ENCODE measurements around the gene SLC17A2.

The SLC17A2 gene

GRCh38 chr6:25962149-25963127, 31.9 kb upstream of the SLC17A2 start, which contains the start of gene TRIM38 (continued):
- TF ChIP-seq TSHZ1 (tag by site-specific recombination; IDR thresholded peaks at IDR 0.05; ENCODE audit: borderline replicate concordance): no peak
- TF ChIP-seq GLIS2 (tag by site-specific recombination; IDR thresholded peaks at IDR 0.05): no peak
- TF ChIP-seq ZNF138 (tag by site-specific recombination; IDR thresholded peaks at IDR 0.05; ENCODE audit: borderline replicate concordance): no peak
- TF ChIP-seq ZFP41 (tag by site-specific recombination; IDR thresholded peaks at IDR 0.05; ENCODE audit: borderline replicate concordance): no peak
- no peak; the same call in 1 of the 2 replicates for TF ChIP-seq ZNF654 (tag by site-specific recombination; IDR thresholded peaks at IDR 0.05; ENCODE audit: low read depth)
- no peak for TF ChIP-seq ZFP3 (tag by site-specific recombination; IDR thresholded peaks at IDR 0.05; ENCODE audit: low read depth)
- TF ChIP-seq ZFP69B (tag by site-specific recombination; IDR thresholded peaks at IDR 0.05): no peak
- TF ChIP-seq, protein P1, sequence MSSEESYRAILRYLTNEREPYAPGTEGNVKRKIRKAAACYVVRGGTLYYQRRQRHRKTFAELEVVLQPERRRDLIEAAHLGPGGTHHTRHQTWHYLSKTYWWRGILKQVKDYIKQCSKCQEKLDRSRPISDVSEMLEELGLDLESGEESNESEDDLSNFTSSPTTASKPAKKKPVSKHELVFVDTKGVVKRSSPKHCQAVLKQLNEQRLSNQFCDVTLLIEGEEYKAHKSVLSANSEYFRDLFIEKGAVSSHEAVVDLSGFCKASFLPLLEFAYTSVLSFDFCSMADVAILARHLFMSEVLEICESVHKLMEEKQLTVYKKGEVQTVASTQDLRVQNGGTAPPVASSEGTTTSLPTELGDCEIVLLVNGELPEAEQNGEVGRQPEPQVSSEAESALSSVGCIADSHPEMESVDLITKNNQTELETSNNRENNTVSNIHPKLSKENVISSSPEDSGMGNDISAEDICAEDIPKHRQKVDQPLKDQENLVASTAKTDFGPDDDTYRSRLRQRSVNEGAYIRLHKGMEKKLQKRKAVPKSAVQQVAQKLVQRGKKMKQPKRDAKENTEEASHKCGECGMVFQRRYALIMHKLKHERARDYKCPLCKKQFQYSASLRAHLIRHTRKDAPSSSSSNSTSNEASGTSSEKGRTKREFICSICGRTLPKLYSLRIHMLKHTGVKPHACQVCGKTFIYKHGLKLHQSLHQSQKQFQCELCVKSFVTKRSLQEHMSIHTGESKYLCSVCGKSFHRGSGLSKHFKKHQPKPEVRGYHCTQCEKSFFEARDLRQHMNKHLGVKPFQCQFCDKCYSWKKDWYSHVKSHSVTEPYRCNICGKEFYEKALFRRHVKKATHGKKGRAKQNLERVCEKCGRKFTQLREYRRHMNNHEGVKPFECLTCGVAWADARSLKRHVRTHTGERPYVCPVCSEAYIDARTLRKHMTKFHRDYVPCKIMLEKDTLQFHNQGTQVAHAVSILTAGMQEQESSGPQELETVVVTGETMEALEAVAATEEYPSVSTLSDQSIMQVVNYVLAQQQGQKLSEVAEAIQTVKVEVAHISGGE (tag by site-specific recombination; conservative IDR thresholded peaks at IDR 0.05; ENCODE audit: low read depth): 0 out of 2 replicates have a peak, but pooled peaks have one; percentile 9
- no peak for TF ChIP-seq PRDM4 (tag by site-specific recombination; IDR thresholded peaks at IDR 0.05)
- TF ChIP-seq ZNF701 (tag by site-specific recombination; IDR thresholded peaks at IDR 0.05): no peak
- no peak for TF ChIP-seq GLI2 (tag by site-specific recombination; IDR thresholded peaks at IDR 0.05; ENCODE audit: borderline replicate concordance, low read depth)
- TF ChIP-seq, protein P2, sequence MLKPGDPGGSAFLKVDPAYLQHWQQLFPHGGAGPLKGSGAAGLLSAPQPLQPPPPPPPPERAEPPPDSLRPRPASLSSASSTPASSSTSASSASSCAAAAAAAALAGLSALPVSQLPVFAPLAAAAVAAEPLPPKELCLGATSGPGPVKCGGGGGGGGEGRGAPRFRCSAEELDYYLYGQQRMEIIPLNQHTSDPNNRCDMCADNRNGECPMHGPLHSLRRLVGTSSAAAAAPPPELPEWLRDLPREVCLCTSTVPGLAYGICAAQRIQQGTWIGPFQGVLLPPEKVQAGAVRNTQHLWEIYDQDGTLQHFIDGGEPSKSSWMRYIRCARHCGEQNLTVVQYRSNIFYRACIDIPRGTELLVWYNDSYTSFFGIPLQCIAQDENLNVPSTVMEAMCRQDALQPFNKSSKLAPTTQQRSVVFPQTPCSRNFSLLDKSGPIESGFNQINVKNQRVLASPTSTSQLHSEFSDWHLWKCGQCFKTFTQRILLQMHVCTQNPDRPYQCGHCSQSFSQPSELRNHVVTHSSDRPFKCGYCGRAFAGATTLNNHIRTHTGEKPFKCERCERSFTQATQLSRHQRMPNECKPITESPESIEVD (tag by site-specific recombination; IDR thresholded peaks at IDR 0.05): peak; percentile 85
- no peak for TF ChIP-seq KLF16 (tag by site-specific recombination; IDR thresholded peaks at IDR 0.05)
- TF ChIP-seq SCRT2 (tag by site-specific recombination; IDR thresholded peaks at IDR 0.05): peak; percentile 29; the same call in 1 of the 2 replicates
- TF ChIP-seq REPIN1 (tag by site-specific recombination; IDR thresholded peaks at IDR 0.05; ENCODE audit: low read depth): no peak
- no peak for TF ChIP-seq TCF7L2 (IDR thresholded peaks at IDR 0.05; ENCODE audit: borderline replicate concordance, low read depth, low read length)
- no peak for TF ChIP-seq ZNF639 (tag by site-specific recombination; IDR thresholded peaks at IDR 0.05)
- TF ChIP-seq, protein P3, sequence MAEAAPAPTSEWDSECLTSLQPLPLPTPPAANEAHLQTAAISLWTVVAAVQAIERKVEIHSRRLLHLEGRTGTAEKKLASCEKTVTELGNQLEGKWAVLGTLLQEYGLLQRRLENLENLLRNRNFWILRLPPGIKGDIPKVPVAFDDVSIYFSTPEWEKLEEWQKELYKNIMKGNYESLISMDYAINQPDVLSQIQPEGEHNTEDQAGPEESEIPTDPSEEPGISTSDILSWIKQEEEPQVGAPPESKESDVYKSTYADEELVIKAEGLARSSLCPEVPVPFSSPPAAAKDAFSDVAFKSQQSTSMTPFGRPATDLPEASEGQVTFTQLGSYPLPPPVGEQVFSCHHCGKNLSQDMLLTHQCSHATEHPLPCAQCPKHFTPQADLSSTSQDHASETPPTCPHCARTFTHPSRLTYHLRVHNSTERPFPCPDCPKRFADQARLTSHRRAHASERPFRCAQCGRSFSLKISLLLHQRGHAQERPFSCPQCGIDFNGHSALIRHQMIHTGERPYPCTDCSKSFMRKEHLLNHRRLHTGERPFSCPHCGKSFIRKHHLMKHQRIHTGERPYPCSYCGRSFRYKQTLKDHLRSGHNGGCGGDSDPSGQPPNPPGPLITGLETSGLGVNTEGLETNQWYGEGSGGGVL (tag by site-specific recombination; IDR thresholded peaks at IDR 0.05): peak; percentile 48; the same call in 1 of the 2 replicates
- no peak for TF ChIP-seq ELK4 (IDR thresholded peaks at IDR 0.05; ENCODE audit: borderline replicate concordance, low read depth, low read length)
- TF ChIP-seq ZBTB7A (tag by site-specific recombination; IDR thresholded peaks at IDR 0.05; ENCODE audit: low read depth): no peak
- peak; percentile 81 for TF ChIP-seq TRIM28 (IDR thresholded peaks at IDR 0.05; ENCODE audit: borderline replicate concordance, low read length)
- TF ChIP-seq MEIS1 (CRISPR knock-in tag; IDR thresholded peaks at IDR 0.05; ENCODE audit: borderline replicate concordance): no peak
